A673 (cell line): ENCODE results near the gene MEG3. TPM values are rescaled to one million over a fixed set of nuclear protein-coding genes. Genes with fewer than 3 reads are reported as not detected.

Source experiments
- BruUV-seq: library from RNA; stranded (reverse); fragments of 400-500 nt; replicated peaks from 2 replicates; lab custom pipeline; 2021; lab: Mats Ljungman, UMichigan
- CTCF ChIA-PET: fragments of 300-600 bp; sonication (Branson Sonifier 250); formaldehyde crosslinking; loops from one replicate; lab custom pipeline; 2022; ENCODE audit warnings: antibody characterized with exemption; lab: Charles Lee
- POLR2A ChIA-PET: fragments of 300-600 bp; sonication (Branson Sonifier 250); formaldehyde crosslinking; loops from one replicate; lab custom pipeline; 2022; ENCODE audit warnings: antibody characterized with exemption; ENCODE audit not compliant: low non-redundant PET; lab: Charles Lee
- DNase-seq: peaks from one replicate; pipeline ENCODE4 v3.0.0-alpha.2; 2015; ENCODE audit warnings: low spot score
- H3K27ac ChIP-seq: fragments of 200-600 bp; sonication (generic); 2 replicates; pipeline ENCODE4 v1.5.1; 2016; ENCODE audit warnings: mixed run types, low read depth, mild to moderate bottlenecking, mixed read lengths, antibody characterized with exemption, low read length; ENCODE audit not compliant: poor library complexity, severe bottlenecking
- H3K27me3 ChIP-seq: fragments of 200-600 bp; sonication (generic); replicated peaks from 2 replicates; pipeline ENCODE4 v1.6.1; 2017; ENCODE audit warnings: mixed run types, low read depth, mild to moderate bottlenecking, mixed read lengths, antibody characterized with exemption, low read length; ENCODE audit not compliant: insufficient read depth, poor library complexity
- H3K36me3 ChIP-seq: fragments of 200-600 bp; sonication (generic); 2 replicates; pipeline ENCODE4 v1.6.1; 2016; ENCODE audit warnings: mixed run types, mild to moderate bottlenecking, mixed read lengths, antibody characterized with exemption, low read length; ENCODE audit not compliant: insufficient read depth, poor library complexity, severe bottlenecking
- H3K4me1 ChIP-seq: fragments of 200-600 bp; sonication (generic); 2 replicates; pipeline ENCODE4 v1.6.1; 2017; ENCODE audit warnings: mixed run types, mild to moderate bottlenecking, mixed read lengths, antibody characterized with exemption, low read length; ENCODE audit not compliant: insufficient read depth, poor library complexity, severe bottlenecking
- H3K4me3 ChIP-seq: fragments of 200-600 bp; sonication (generic); 2 replicates; pipeline ENCODE4 v1.5.1; 2016; ENCODE audit warnings: low read depth, mixed run types, mild to moderate bottlenecking, mixed read lengths, low read length; ENCODE audit not compliant: poor library complexity, severe bottlenecking
- H3K9me3 ChIP-seq: fragments of 200-600 bp; sonication (generic); 2 replicates; pipeline ENCODE4 v1.6.1; 2016; ENCODE audit warnings: mixed run types, low read depth, mild to moderate bottlenecking, mixed read lengths, antibody characterized with exemption, low read length; ENCODE audit not compliant: poor library complexity, severe bottlenecking
- EZH2 ChIP-seq: fragments of 200-600 bp; sonication (generic); IDR thresholded peaks from 2 replicates; pipeline ENCODE4 v1.6.1; 2017; ENCODE audit warnings: borderline replicate concordance, low read depth, mild to moderate bottlenecking, mixed read lengths, antibody characterized with exemption, low read length; ENCODE audit not compliant: poor library complexity, severe bottlenecking
- intact Hi-C: fragments of 100-400 bp; cut with micrococcal nuclease; formaldehyde crosslinking; loops from one replicate; pipeline ENCODE4 v1.10.0; 2022; ENCODE audit not compliant: unreplicated experiment
- total RNA-seq: library from RNA; stranded (reverse); gene quantifications from 2 replicates; pipeline ENCODE4 v1.2.3, GENCODE V29; 2021
- TF ChIP-seq, protein P1 (sequence below): fragments of 300-800, 200-600 bp; sonication (generic); conservative IDR thresholded peaks from 2 replicates; pipeline ENCODE4 v1.5.1; 2017; ENCODE audit warnings: low read depth, mild to moderate bottlenecking, antibody characterized with exemption, low read length, moderate library complexity, mixed read lengths

The MEG3 gene
- total RNA-seq, 1 experiment from 2014 or later = 58.7 TPM

DNA sequence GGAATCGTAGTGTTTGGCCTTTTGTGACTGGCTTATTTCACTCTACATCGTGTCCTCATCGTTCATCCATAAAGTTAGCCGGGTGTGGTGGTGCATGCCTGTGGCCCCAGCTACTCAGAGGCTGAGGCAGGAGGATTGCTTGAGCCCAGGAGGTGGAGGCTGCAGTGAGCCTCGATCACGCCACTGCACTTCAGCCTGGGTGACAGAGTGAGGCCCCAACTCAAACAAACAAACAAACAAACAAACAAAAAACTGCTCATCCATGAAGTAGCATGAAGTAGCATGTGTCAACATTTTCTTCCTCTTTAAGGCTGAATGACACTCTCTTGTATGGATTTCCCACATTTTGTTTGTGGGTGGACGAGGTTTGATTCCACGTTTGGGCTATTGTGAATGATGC lies 44.0 kb upstream of the MEG3 start:
- TF ChIP-seq, protein P1, sequence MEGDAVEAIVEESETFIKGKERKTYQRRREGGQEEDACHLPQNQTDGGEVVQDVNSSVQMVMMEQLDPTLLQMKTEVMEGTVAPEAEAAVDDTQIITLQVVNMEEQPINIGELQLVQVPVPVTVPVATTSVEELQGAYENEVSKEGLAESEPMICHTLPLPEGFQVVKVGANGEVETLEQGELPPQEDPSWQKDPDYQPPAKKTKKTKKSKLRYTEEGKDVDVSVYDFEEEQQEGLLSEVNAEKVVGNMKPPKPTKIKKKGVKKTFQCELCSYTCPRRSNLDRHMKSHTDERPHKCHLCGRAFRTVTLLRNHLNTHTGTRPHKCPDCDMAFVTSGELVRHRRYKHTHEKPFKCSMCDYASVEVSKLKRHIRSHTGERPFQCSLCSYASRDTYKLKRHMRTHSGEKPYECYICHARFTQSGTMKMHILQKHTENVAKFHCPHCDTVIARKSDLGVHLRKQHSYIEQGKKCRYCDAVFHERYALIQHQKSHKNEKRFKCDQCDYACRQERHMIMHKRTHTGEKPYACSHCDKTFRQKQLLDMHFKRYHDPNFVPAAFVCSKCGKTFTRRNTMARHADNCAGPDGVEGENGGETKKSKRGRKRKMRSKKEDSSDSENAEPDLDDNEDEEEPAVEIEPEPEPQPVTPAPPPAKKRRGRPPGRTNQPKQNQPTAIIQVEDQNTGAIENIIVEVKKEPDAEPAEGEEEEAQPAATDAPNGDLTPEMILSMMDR = no peak
- TF ChIP-seq EZH2 = no peak
- H3K36me3 ChIP-seq = no peaks in the 10 kb centered on the region
- no peak for DNase-seq
- no peaks in the 10 kb centered on the region for H3K9me3 ChIP-seq
- no peaks in the 10 kb centered on the region for H3K27me3 ChIP-seq
- no peaks in the 10 kb centered on the region for H3K4me1 ChIP-seq
- intact Hi-C loops = no loop called here
- POLR2A ChIA-PET = no interaction called here
- H3K27ac ChIP-seq = no peak overlapping the region
- CTCF ChIA-PET = interaction anchor here (0.6 kb wide), 1 partner anchor 1094 kb away, joined by 3 read pairs; no protein-coding TSS in a partner anchor
- H3K4me3 ChIP-seq = no peak overlapping the region
- no TSS peak for BruUV-seq

DNA sequence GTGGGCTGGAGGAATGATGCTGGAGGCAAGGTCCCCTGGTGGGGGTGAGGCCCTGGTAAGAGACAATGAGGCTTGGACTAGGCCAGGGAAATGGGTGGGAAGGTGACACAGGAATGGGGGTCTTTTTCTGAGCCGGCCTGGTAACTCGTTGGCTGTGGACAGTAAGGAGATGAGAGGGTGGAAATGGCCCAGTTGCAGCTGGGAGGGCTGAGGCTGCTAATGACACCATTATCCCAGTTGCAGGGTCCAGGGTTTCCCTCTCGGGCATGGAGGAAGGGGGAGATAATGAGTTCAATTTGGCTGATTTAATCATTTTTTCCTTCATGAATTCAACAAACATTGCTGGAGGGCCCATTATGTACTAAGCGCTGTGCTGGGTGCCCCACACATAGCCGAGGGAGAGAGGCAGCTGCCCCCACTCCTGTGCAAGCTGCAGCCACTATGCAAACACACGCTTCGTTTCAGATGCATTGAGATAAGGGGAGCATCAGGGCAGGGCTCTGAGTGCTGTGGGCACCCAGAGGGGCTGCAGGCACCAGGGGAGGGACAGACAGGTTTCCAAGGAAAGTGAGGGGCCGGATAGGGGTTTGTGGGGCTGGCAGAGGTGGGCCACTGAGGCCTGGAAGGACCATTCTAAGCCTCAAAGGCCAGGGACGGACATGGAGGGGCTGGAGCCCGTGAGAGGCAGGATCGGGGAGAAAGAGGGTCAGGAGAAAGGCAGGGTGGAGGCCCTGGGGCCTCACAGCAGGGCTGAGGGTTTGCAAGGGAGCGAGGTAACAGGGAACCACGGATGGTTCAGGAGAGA lies 43.2 kb upstream of the MEG3 start:
- H3K36me3 ChIP-seq = no peaks in the 10 kb centered on the region
- H3K27ac ChIP-seq = no peak overlapping the region
- DNase-seq = no peak
- POLR2A ChIA-PET = no interaction called here
- H3K4me3 ChIP-seq = no peak overlapping the region
- BruUV-seq = no TSS peak
- TF ChIP-seq EZH2 = no peak
- TF ChIP-seq, protein P1 = no peak
- intact Hi-C loops = no loop called here
- H3K4me1 ChIP-seq = no peaks in the 10 kb centered on the region
- CTCF ChIA-PET = no interaction called here
- H3K27me3 ChIP-seq = no peaks in the 10 kb centered on the region
- H3K9me3 ChIP-seq = no peaks in the 10 kb centered on the region

DNA sequence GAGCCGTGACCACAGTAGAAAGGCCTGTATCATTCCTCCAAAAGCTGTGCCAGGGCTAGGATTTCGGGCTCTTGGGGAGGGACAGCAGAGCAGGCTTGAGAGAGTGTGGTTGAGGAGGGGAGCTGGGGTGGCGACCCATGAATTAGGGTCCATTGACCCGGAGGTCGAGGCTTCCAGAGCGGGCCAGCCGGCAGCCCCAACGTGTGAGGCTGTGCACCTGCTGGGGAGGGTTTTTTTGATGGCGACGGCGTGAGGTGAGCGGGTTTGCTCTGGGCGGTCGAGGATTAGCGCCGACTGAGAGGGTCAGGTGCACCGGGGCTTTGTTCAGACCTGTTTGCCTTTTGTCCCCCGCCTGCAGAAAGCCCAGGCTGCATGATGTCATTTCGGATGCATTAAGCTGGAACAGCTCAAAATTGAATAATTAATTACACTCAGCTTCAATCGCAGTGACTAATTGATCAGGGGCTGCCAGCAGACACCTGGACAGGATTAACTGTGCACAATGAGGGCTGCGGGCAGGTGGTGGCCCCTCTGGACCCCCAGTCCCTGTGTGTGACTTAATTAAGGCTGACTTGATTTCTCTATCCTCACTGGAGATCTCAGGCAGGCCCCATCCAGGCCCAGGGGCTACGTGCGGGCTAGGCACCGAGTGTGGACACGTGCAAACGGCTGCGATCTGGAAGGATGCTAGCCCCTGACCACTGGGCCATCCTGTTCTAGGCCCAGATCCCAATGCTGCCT lies 42.1 kb upstream of the MEG3 start:
- POLR2A ChIA-PET = no interaction called here
- no peak overlapping the region for H3K27ac ChIP-seq
- no peak for TF ChIP-seq EZH2
- TF ChIP-seq, protein P1 = no peak

More for the DNA sequence above, 42.1 kb upstream of the MEG3 start:
- no TSS peak for BruUV-seq
- H3K4me1 ChIP-seq = no peaks in the 10 kb centered on the region
- H3K4me3 ChIP-seq = no peak overlapping the region
- no peaks in the 10 kb centered on the region for H3K9me3 ChIP-seq
- no peak for DNase-seq
- intact Hi-C loops = no loop called here
- H3K36me3 ChIP-seq = no peaks in the 10 kb centered on the region
- CTCF ChIA-PET = interaction anchor here (0.6 kb wide), 1 partner anchor 43 kb away, joined by 7 read pairs; no protein-coding TSS in a partner anchor
- H3K27me3 ChIP-seq = no peaks in the 10 kb centered on the region
